BJ (cell line): ENCODE results near the gene DYNLT2B. TPM values are rescaled to one million over a fixed set of nuclear protein-coding genes. Genes with fewer than 3 reads are reported as not detected.

ENCODE experiments used
- CTCF ChIA-PET: fragments of 350-600 bp; formaldehyde crosslinking; extraction: SDS; loops from one replicate; lab custom pipeline; 2021; ENCODE audit warnings: antibody characterized with exemption, inconsistent platforms; lab: Yijun Ruan, JAX
- POLR2A ChIA-PET: fragments of 300-600 bp; sonication (Branson Sonifier 250); formaldehyde crosslinking; extraction: SDS; loops from one replicate; lab custom pipeline; 2021; ENCODE audit warnings: antibody characterized with exemption; lab: Charles Lee
- DNase-seq: peaks from one replicate; pipeline ENCODE4 v3.0.0-alpha.2; 2011; ENCODE audit warnings: low read depth
- H3K27me3 ChIP-seq: 2 replicates; pipeline ENCODE4 v1.6.0; 2011; ENCODE audit warnings: low read length; ENCODE audit not compliant: control insufficient read depth, insufficient read depth
- H3K36me3 ChIP-seq: 2 replicates; pipeline ENCODE4 v1.5.1; 2011; ENCODE audit warnings: low read length; ENCODE audit not compliant: control insufficient read depth, insufficient read depth
- H3K4me3 ChIP-seq: 2 replicates; pipeline ENCODE4 v1.5.1; 2011; ENCODE audit warnings: low read depth, mild to moderate bottlenecking, control low read depth, low read length
- CTCF ChIP-seq: IDR thresholded peaks from 2 replicates; pipeline ENCODE4 v1.5.1; 2011; ENCODE audit warnings: low read depth, mild to moderate bottlenecking, control low read depth, inconsistent platforms, low read length, moderate library complexity; ENCODE audit not compliant: insufficient read depth
- polyA plus RNA-seq: library from polyadenylated mRNA; depleted of rRNA; stranded (reverse); fragments of >200 nt; gene quantifications from 2 replicates; pipeline ENCODE4 v1.2.3, GENCODE V29; 2011

The DYNLT2B gene
- polyA plus RNA-seq, 1 experiment = 7.6 TPM

- ChIA-PET CTCF (no interaction called here), POLR2A (no interaction called here)
- Histone ChIP-seq H3K27me3 (no peaks in the 10 kb centered on the region), H3K36me3 (peaks cover 18% of the 10 kb centered on the region), H3K4me3 (no peak overlapping the region)
- DNase-seq = no peak
- no peak for TF ChIP-seq CTCF
Observed at GRCh38 chr3:196356556-196356955, 38.5 kb upstream of the DYNLT2B start.

GRCh38 chr3:196355668-196356067 lies 37.6 kb upstream of the DYNLT2B start:
- TF ChIP-seq CTCF = no peak
- POLR2A ChIA-PET = no interaction called here
- Histone ChIP-seq H3K36me3 (peaks cover 18% of the 10 kb centered on the region), H3K4me3 (no peak overlapping the region), H3K27me3 (no peaks in the 10 kb centered on the region)
- CTCF ChIA-PET = no interaction called here
- no peak for DNase-seq

GRCh38 chr3:196354132-196354531 lies 36.1 kb upstream of the DYNLT2B start:
- CTCF ChIA-PET = no interaction called here

GRCh38 chr3:196351541-196351940 lies 33.5 kb upstream of the DYNLT2B start:
- POLR2A ChIA-PET = no interaction called here

More at GRCh38 chr3:196354132-196354531, 36.1 kb upstream of the DYNLT2B start:
- Histone ChIP-seq H3K4me3 (no peak overlapping the region), H3K27me3 (no peaks in the 10 kb centered on the region), H3K36me3 (peaks cover 14% of the 10 kb centered on the region)
- DNase-seq = no peak
- TF ChIP-seq CTCF = no peak
- POLR2A ChIA-PET = no interaction called here

GRCh38 chr3:196350067-196350466 lies 32.0 kb upstream of the DYNLT2B start:
- H3K27me3 ChIP-seq = no peaks in the 10 kb centered on the region
- CTCF ChIA-PET = no interaction called here
- POLR2A ChIA-PET = interaction anchor here (0.6 kb wide), 1 partner anchor 61 kb away, joined by 8 read pairs; no protein-coding TSS in a partner anchor
- peaks cover 4% of the 10 kb centered on the region for H3K36me3 ChIP-seq
- H3K4me3 ChIP-seq = no peak overlapping the region
- TF ChIP-seq CTCF = no peak
- DNase-seq = no peak

More at GRCh38 chr3:196351541-196351940, 33.5 kb upstream of the DYNLT2B start:
- no peak for TF ChIP-seq CTCF
- CTCF ChIA-PET = interaction anchor here (1.0 kb wide), 1 partner anchor 10 kb away, joined by 3 read pairs; no protein-coding TSS in a partner anchor
- Histone ChIP-seq H3K36me3 (peaks cover 8% of the 10 kb centered on the region), H3K27me3 (no peaks in the 10 kb centered on the region), H3K4me3 (no peak overlapping the region)
- no peak for DNase-seq
